ENCODE results near the gene SUGCT.
A peak's percentile ranks its signal among the peaks of the same experiment; 100 is the strongest.

SUGCT gene

DNA sequence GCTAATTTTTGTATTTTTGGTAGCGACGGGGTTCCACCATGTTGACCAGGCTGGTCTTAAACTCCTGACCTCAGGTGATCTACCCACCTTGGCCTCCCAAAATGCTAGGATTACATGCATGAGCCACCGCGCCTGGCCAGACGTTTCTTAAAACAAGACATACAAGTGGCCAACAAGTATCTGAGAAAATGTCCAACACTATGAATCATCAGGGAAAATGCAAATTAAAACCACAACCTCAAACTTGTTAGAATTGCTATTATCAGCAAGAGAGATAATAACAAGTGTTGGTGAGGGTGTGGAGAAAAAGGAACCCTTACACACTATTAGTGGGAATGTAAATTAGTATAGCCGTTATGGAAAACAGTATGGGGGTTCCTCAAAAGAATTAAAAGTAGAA, 148.6 kb downstream of the SUGCT start:
- Histone ChIP-seq H3K79me2 (ENCODE audit: control insufficient read depth, insufficient read depth, low read length, poor library complexity) (no peaks in the 10 kb centered on the region), H3K18ac (ENCODE audit: low read length) (no peak overlapping the region), H3K27me3 (ENCODE audit: insufficient read depth, low read length) (no peaks in the 10 kb centered on the region), H4K12ac (ENCODE audit: low read depth, low read length) (no peak overlapping the region), H3K4me1 (ENCODE audit: control insufficient read depth in 1 of 2, insufficient read depth in 2 of 2, low read length in 2 of 2) (no peaks in the 10 kb centered on the region), H3K4ac (ENCODE audit: low read depth, low read length) (no peak overlapping the region), H3K9me3 (ENCODE audit: insufficient read depth, low read depth, low read length) (no peaks in the 10 kb centered on the region), H3K79me1 (ENCODE audit: low read length) (no peaks in the 10 kb centered on the region), H4K91ac (ENCODE audit: low read depth, low read length) (no peak overlapping the region), H3K4me2 (ENCODE audit: low read length) (no peak overlapping the region), H2AFZ (ENCODE audit: insufficient read depth, low read length, poor library complexity) (no peak overlapping the region), H3K14ac (ENCODE audit: low read length) (no peak overlapping the region), H3K36me3 (ENCODE audit: control insufficient read depth in 1 of 2, insufficient read depth in 2 of 2, low read length in 2 of 2) (no peaks in the 10 kb centered on the region), H3K4me3 (ENCODE audit: low read depth, low read length) (no peak overlapping the region), H2BK120ac (ENCODE audit: insufficient read depth, low read length, poor library complexity) (no peak overlapping the region), H3K27ac (ENCODE audit: low read depth, low read length) (no peak overlapping the region), H2BK5ac (ENCODE audit: low read depth, low read length, poor library complexity) (no peak overlapping the region), H3K9ac (ENCODE audit: low read length) (no peak overlapping the region), H2BK12ac (ENCODE audit: low read length) (no peak overlapping the region), H3K23ac (ENCODE audit: low read length) (no peak overlapping the region), H4K8ac (ENCODE audit: low read depth, low read length) (no peak overlapping the region), H2AK5ac (ENCODE audit: low read length) (no peak overlapping the region)
- no peak for DNase-seq
- no CpG with 5 or more reads among the region's 6 CpGs for WGBS (ENCODE audit: extremely low coverage, insufficient coverage, insufficient read length)

DNA sequence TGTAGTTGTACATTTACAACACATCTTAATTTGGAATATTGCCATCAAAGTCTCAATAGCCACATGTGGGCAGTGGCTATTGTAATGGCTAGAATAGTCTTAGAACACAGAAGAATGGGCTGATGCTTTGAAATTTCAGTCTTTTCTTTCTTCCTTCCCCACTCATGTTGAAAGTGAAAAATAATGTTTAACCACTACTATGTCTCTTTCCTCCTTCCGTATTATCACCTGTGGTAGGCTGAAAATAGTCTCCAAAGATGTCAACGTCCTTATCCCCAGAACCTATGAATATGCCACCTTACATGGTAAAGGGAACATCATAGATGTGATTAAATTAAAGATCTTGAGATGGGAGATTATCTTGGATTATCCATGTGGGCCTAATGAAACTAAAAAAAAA, 154.0 kb downstream of the SUGCT start:
- Histone ChIP-seq H3K9me3 (ENCODE audit: insufficient read depth, low read depth, low read length) (no peaks in the 10 kb centered on the region), H3K23ac (ENCODE audit: low read length) (no peak overlapping the region), H3K27me3 (ENCODE audit: insufficient read depth, low read length) (no peaks in the 10 kb centered on the region), H3K4me1 (ENCODE audit: control insufficient read depth in 1 of 2, insufficient read depth in 2 of 2, low read length in 2 of 2) (no peaks in the 10 kb centered on the region), H2AK5ac (ENCODE audit: low read length) (no peak overlapping the region), H3K4ac (ENCODE audit: low read depth, low read length) (no peak overlapping the region), H2AFZ (ENCODE audit: insufficient read depth, low read length, poor library complexity) (no peak overlapping the region), H3K4me3 (ENCODE audit: low read depth, low read length) (no peak overlapping the region), H4K91ac (ENCODE audit: low read depth, low read length) (no peak overlapping the region), H4K8ac (ENCODE audit: low read depth, low read length) (no peak overlapping the region), H3K27ac (ENCODE audit: low read depth, low read length) (no peak overlapping the region), H2BK5ac (ENCODE audit: low read depth, low read length, poor library complexity) (no peak overlapping the region), H3K79me2 (ENCODE audit: control insufficient read depth, insufficient read depth, low read length, poor library complexity) (no peaks in the 10 kb centered on the region), H4K12ac (ENCODE audit: low read depth, low read length) (no peak overlapping the region), H3K14ac (ENCODE audit: low read length) (no peak overlapping the region), H3K36me3 (ENCODE audit: control insufficient read depth in 1 of 2, insufficient read depth in 2 of 2, low read length in 2 of 2) (no peaks in the 10 kb centered on the region), H2BK120ac (ENCODE audit: insufficient read depth, low read length, poor library complexity) (no peak overlapping the region), H3K9ac (ENCODE audit: low read length) (no peak overlapping the region), H3K18ac (ENCODE audit: low read length) (no peak overlapping the region), H3K4me2 (ENCODE audit: low read length) (no peak overlapping the region), H3K79me1 (ENCODE audit: low read length) (no peaks in the 10 kb centered on the region), H2BK12ac (ENCODE audit: low read length) (no peak overlapping the region)
- WGBS (ENCODE audit: extremely low coverage, insufficient coverage, insufficient read length) = no CpG with 5 or more reads among the region's 2 CpGs
- no peak for DNase-seq

DNA sequence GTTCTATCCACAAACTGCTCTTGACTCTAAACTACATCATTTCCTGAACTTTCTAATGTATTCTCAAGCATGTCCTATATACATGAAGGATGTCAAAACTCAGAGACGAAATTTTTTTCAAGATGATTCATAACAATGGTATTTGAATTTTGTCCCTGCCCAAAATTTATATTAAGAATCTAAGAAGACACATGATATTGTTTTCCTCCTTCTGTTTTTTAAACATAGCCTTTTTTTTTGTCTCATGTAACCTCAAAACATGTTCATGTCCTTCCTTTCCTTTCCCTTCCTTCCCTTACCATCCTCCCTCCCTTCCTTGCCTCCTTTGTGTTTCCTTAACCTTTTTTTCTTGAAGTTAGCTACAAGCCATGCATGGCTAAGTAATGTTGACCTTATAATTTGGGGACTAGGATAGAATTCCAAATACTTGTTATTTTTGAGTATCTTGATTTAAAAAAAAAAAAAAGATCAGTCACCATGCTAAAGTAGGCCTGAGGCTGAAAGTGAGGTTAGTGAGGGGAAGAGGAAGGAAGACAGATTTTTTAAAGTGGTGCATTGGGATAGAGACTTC, 163.0 kb downstream of the SUGCT start:
- Histone ChIP-seq H3K4me1 (ENCODE audit: control insufficient read depth in 1 of 2, insufficient read depth in 2 of 2, low read length in 2 of 2) (peaks cover 0 to 2% of the 10 kb centered on the region in 2 experiments), H3K14ac (ENCODE audit: low read length) (no peak overlapping the region), H3K18ac (ENCODE audit: low read length) (no peak overlapping the region), H3K4me3 (ENCODE audit: low read depth, low read length) (no peak overlapping the region), H4K8ac (ENCODE audit: low read depth, low read length) (no peak overlapping the region), H2AFZ (ENCODE audit: insufficient read depth, low read length, poor library complexity) (no peak overlapping the region), H3K79me1 (ENCODE audit: low read length) (peaks cover 18% of the 10 kb centered on the region), H2BK12ac (ENCODE audit: low read length) (no peak overlapping the region), H3K23ac (ENCODE audit: low read length) (no peak overlapping the region), H3K4ac (ENCODE audit: low read depth, low read length) (no peak overlapping the region), H3K4me2 (ENCODE audit: low read length) (no peak overlapping the region), H3K9ac (ENCODE audit: low read length) (no peak overlapping the region), H3K36me3 (ENCODE audit: control insufficient read depth in 1 of 2, insufficient read depth in 2 of 2, low read length in 2 of 2) (no peaks in the 10 kb centered on the region), H2BK120ac (ENCODE audit: insufficient read depth, low read length, poor library complexity) (peak overlapping the region; percentile 90), H4K91ac (ENCODE audit: low read depth, low read length) (no peak overlapping the region), H3K27me3 (ENCODE audit: insufficient read depth, low read length) (no peaks in the 10 kb centered on the region), H3K79me2 (ENCODE audit: control insufficient read depth, insufficient read depth, low read length, poor library complexity) (no peaks in the 10 kb centered on the region), H3K27ac (ENCODE audit: low read depth, low read length) (peak overlapping the region; percentile 96), H4K12ac (ENCODE audit: low read depth, low read length) (no peak overlapping the region), H2BK5ac (ENCODE audit: low read depth, low read length, poor library complexity) (no peak overlapping the region), H2AK5ac (ENCODE audit: low read length) (no peak overlapping the region), H3K9me3 (ENCODE audit: insufficient read depth, low read depth, low read length) (no peaks in the 10 kb centered on the region)
- no CpG with 5 or more reads among the region's 1 CpG for WGBS (ENCODE audit: extremely low coverage, insufficient coverage, insufficient read length)
- DNase-seq = no peak

DNA sequence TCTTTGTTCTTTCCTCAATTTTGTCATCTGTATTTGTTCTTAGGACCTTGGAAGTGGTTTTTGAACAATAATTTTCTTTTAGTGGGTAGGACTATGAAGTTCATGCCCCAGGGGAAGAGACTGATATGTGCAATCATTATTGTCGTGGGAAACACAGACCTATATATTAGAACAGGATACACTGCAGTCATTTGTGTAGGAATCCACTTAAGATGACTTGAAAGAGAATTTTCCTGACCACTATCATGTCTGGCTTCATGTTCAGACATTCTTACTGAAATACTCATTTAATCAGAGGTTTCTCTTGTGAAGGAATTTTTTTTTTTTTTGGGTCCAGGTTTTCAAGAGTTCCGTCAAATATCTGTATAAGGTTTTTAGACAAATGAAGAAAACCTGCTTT, 163.6 kb downstream of the SUGCT start:
- Histone ChIP-seq H3K27me3 (ENCODE audit: insufficient read depth, low read length) (no peaks in the 10 kb centered on the region), H3K18ac (ENCODE audit: low read length) (no peak overlapping the region), H2AK5ac (ENCODE audit: low read length) (no peak overlapping the region), H3K4ac (ENCODE audit: low read depth, low read length) (no peak overlapping the region), H3K9me3 (ENCODE audit: insufficient read depth, low read depth, low read length) (no peaks in the 10 kb centered on the region), H2BK120ac (ENCODE audit: insufficient read depth, low read length, poor library complexity) (no peak overlapping the region), H2AFZ (ENCODE audit: insufficient read depth, low read length, poor library complexity) (no peak overlapping the region), H4K12ac (ENCODE audit: low read depth, low read length) (no peak overlapping the region), H3K4me2 (ENCODE audit: low read length) (no peak overlapping the region), H3K4me3 (ENCODE audit: low read depth, low read length) (no peak overlapping the region), H3K14ac (ENCODE audit: low read length) (no peak overlapping the region), H3K79me1 (ENCODE audit: low read length) (peaks cover 18% of the 10 kb centered on the region), H3K4me1 (ENCODE audit: control insufficient read depth in 1 of 2, insufficient read depth in 2 of 2, low read length in 2 of 2) (peaks cover 0 to 2% of the 10 kb centered on the region in 2 experiments), H3K79me2 (ENCODE audit: control insufficient read depth, insufficient read depth, low read length, poor library complexity) (no peaks in the 10 kb centered on the region), H3K27ac (ENCODE audit: low read depth, low read length) (peak overlapping the region; percentile 96), H3K36me3 (ENCODE audit: control insufficient read depth in 1 of 2, insufficient read depth in 2 of 2, low read length in 2 of 2) (no peaks in the 10 kb centered on the region), H4K8ac (ENCODE audit: low read depth, low read length) (no peak overlapping the region), H2BK5ac (ENCODE audit: low read depth, low read length, poor library complexity) (no peak overlapping the region), H4K91ac (ENCODE audit: low read depth, low read length) (no peak overlapping the region), H3K23ac (ENCODE audit: low read length) (no peak overlapping the region), H3K9ac (ENCODE audit: low read length) (no peak overlapping the region), H2BK12ac (ENCODE audit: low read length) (no peak overlapping the region)
- no CpG with 5 or more reads among the region's 2 CpGs for WGBS (ENCODE audit: extremely low coverage, insufficient coverage, insufficient read length)
- DNase-seq = peak in 1 of 2 donors; percentile 17

Data from trophoblast cell (in vitro differentiated cells and primary cell).